ENCODE results near the gene SARS2. TPM values are rescaled to one million over a fixed set of nuclear protein-coding genes. Genes with fewer than 3 reads are reported as not detected.
A peak's percentile ranks its signal among the peaks of the same experiment; 100 is the strongest.

Gene SARS2
- total RNA-seq, 1 experiment from 2014 or later, result 20.8 TPM

DNA sequence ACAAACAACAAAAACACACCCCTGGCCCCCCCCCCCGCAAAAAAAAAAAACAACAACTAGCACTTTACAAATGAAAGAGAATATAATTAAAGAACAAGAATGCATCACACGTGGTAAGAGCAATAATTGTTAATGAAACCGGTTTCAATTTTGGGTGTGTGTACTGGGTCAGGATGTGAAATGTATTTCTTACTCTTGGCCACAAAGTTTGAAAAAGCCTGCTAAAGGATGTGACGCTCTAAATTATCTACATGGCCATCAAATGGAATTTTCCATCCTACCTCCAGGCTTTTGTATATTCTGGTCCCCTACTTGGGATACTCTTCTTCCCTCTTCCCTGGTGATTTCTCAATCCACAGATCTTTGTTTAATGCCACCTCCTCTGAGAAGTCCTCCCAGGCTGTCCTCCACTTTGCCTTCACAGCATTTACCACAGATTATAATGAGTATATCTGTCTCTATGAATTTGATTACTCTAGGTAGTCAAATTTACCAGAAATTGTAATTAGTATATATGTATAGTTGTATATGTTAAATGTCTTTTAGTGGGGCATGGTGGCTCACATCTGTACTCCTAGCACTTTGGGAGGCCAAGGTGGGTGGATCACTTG lies 2.1 kb downstream of the SARS2 start:
- Histone ChIP-seq H3K27me3 (no peaks in the 10 kb centered on the region), H3K9me3 (no peaks in the 10 kb centered on the region; the same call in 1 of the 2 replicates), H3K36me3 (peaks cover 63% of the 10 kb centered on the region), H3K4me3 (no peak overlapping the region)
- DNase-seq, result no peak

- DNase-seq, result no peak
- Histone ChIP-seq H3K36me3 (peaks cover 49% of the 10 kb centered on the region), H3K9me3 (no peaks in the 10 kb centered on the region), H3K4me3 (no peak overlapping the region), H3K27me3 (no peaks in the 10 kb centered on the region)
Measured at GRCh38 chr19:38924388-38924787, 6.2 kb downstream of the SARS2 start.

DNA sequence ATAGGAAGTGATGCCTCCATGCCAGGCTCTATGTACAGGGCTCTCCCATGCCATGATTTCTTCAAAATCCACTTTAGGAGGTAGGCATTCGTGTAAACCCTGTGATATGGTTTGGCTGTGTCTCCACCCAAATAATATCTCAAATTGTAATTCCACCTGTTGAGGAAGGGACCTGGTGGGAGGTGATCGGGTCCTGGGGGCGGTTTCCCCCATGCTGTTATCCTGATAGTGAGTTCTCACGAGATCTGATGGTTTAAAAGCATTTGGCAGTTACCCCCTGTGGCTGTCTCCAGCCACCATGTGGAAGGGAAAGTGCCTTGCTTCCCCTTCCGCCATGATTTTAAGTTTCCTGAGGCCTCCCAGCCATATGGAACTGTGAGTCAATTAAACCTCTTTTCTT lies 8.1 kb downstream of the SARS2 start:
- H3K9me3 ChIP-seq, result no peaks in the 10 kb centered on the region
- DNase-seq, result no peak
- H3K36me3 ChIP-seq, result peaks cover 36% of the 10 kb centered on the region
- H3K4me3 ChIP-seq, result no peak overlapping the region
- H3K27me3 ChIP-seq, result no peaks in the 10 kb centered on the region

- Histone ChIP-seq H3K27me3 (no peaks in the 10 kb centered on the region), H3K36me3 (peaks cover 36% of the 10 kb centered on the region), H3K9me3 (no peaks in the 10 kb centered on the region), H3K4me3 (no peak overlapping the region)
- DNase-seq, result no peak
Measured at GRCh38 chr19:38921420-38922274, 8.9 kb downstream of the SARS2 start.

DNA sequence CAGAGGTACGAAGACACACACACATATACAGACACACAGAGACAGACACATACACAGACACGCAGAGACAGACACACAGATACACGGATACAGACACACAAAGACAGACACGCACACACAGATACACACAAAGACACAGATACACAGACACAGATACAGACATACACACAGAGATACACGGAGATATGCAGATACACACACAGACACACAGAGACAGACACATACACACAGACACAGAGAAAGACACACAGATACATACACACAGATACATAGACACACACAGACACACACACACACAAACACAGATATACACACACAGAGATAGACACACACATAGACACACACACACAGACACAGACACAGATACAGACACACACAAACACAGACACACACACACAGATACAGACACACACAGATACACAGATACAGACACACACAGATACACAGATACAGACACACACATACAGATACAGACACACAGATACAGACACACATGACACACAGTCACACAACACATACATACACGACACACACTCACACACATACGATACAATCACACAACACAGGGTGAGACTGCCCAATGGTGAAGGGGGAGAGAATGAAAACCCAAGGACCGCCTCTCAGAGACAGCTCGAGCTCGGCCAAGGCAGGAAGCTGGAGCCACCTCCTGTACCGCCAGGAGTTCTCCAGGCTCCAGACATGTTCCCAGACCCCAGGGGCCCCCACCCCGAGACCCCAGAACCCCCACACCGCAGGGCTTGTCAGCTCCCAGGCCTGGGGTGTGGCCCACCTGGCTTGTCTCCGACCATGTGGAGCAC lies 9.8 kb downstream of the SARS2 start:
- DNase-seq, result no peak
- H3K9me3 ChIP-seq, result no peaks in the 10 kb centered on the region

GRCh38 chr19:38919837-38920601 lies 10.5 kb downstream of the SARS2 start:
- Histone ChIP-seq H3K36me3 (peaks cover 20% of the 10 kb centered on the region), H3K4me3 (no peak overlapping the region), H3K27me3 (no peaks in the 10 kb centered on the region), H3K9me3 (no peaks in the 10 kb centered on the region)
- no peak for DNase-seq

More for the DNA sequence above, 9.8 kb downstream of the SARS2 start:
- Histone ChIP-seq H3K27me3 (no peaks in the 10 kb centered on the region), H3K4me3 (no peak overlapping the region), H3K36me3 (peaks cover 28% of the 10 kb centered on the region)

DNA sequence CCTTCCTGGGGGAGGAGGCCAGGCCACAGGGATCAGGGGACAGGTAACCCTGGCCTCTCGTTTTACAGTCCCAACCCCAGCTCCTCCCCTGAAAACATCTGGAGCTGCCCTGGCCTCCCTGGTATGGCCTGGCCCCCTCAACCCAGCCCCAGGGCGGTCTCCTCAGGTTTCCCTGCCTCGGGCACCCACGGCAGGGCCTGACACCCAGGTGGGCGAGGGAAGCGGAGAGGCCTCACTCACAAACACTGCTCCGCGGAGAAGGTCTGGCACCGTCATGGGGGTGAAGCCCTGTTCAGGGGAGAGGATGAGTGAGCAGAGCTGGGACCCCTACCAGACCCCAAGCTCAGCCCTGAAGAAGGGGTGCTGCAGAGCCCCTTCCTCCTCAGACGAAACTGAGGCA lies 12.0 kb downstream of the SARS2 start:
- no peak overlapping the region for H3K4me3 ChIP-seq
- no peaks in the 10 kb centered on the region for H3K27me3 ChIP-seq
- no peaks in the 10 kb centered on the region for H3K9me3 ChIP-seq
- no peak for DNase-seq
- peaks cover 10% of the 10 kb centered on the region for H3K36me3 ChIP-seq

DNA sequence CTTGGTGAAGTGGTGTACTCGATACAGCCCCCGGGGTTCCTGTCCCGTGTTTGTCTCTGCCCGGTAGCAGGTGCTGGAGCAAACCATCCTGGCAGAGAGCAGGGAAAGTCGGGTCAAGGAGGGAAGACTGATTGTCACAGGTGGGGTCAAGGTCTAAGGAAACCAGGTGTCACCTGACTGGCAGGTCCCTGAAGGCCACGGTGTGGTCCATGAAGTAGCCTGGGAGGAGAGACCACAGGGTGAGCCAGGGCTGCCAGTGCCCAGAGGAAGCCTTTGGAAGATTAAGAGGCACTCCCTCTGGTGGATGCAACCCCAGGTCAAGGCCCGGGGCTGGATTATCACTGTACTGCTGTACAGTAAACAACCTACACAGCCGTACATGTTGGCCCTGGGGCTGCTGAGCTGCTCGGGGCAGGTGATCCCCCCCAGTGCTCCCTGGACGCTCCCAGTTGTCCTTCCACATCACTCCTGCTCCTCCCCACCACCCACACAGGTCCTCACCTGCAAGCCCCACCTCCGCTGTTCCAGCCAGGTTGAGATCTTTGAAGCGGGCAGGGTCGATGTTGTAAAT lies 12.6 kb downstream of the SARS2 start:
- no peak overlapping the region for H3K4me3 ChIP-seq
- H3K9me3 ChIP-seq, result no peaks in the 10 kb centered on the region
- no peaks in the 10 kb centered on the region for H3K27me3 ChIP-seq
- peak; percentile 22 for DNase-seq
- peaks cover 10% of the 10 kb centered on the region for H3K36me3 ChIP-seq

DNA sequence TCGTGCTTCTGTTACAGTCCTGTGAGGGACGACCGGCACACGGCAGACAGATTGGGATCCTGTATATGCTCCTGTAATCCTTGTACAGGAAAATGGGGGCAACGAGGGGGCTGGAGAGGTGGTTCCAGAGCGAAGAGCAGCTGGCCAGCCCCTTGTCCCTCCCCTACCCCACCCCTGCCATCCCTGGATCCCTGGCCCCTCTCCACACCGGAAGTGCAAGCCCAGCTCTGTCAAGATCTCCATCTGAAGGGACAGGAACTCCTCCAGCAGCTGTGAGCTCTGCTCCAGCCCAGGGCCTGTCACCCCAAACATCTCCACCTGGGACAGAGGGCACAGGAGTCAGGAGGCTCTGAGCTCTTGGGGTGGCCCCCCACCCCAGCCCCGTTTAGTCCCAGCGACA lies 13.0 kb downstream of the SARS2 start:
- no peak for DNase-seq
- peaks cover 9% of the 10 kb centered on the region for H3K36me3 ChIP-seq
- H3K27me3 ChIP-seq, result no peaks in the 10 kb centered on the region
- no peak overlapping the region for H3K4me3 ChIP-seq
- H3K9me3 ChIP-seq, result no peaks in the 10 kb centered on the region

GRCh38 chr19:38915329-38916321 lies 14.9 kb downstream of the SARS2 start:
- no peak for DNase-seq
- no peak overlapping the region for H3K4me3 ChIP-seq

GRCh38 chr19:38913958-38914357 lies 16.6 kb downstream of the SARS2 start:
- no peak for DNase-seq
- Histone ChIP-seq H3K9me3 (no peaks in the 10 kb centered on the region), H3K27me3 (no peaks in the 10 kb centered on the region), H3K4me3 (no peak overlapping the region), H3K36me3 (no peaks in the 10 kb centered on the region; the same call in 1 of the 2 replicates)

More at GRCh38 chr19:38915329-38916321, 14.9 kb downstream of the SARS2 start:
- H3K9me3 ChIP-seq, result no peaks in the 10 kb centered on the region
- no peaks in the 10 kb centered on the region for H3K27me3 ChIP-seq
- H3K36me3 ChIP-seq, result no peaks in the 10 kb centered on the region; the same call in 1 of the 2 replicates

DNA sequence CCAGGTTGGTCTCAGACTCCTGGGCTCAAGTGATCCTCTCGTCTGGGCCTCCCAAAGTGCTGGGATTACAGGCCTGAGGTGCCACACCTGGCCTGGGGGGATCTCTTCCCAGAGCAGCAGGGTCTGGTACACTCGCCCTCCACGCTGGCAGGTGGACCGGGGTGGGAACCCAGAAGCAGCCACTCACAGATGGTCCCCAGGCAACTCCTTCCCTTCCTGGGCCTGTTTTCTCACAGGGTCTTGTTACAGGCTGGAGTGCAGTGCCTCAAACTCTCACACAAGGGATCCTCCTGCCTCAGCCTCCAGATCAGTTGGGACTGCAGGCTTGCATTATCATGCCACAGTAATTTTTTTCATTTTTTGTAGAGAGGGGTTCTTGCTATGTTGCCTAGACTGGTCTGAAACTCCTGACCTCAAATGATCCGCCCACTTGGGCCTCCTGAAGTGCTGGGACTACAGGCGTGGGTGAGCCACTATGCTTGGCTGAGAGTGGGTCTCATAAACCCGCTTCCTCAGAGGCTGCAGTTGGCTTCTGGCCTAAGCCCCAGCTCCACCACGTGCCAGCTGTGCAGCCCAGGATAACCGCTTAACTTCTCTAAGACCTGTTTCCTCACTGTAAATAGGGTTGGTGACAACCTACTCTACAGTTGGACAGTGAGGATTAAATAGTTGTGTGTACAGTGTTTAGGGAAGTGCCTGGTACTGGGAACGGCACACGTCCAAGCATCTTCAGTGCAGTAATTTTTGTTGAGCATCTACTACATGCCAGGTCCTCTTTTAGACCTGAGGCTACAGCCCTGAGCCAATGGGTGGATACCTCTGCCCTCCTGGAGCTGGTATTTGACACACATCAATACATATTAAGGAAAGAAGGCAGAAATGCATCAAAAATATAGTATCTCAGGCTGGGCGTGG lies 17.7 kb downstream of the SARS2 start:
- H3K4me3 ChIP-seq, result no peak overlapping the region
- no peaks in the 10 kb centered on the region for H3K27me3 ChIP-seq
- no peaks in the 10 kb centered on the region; the same call in 1 of the 2 replicates for H3K36me3 ChIP-seq
- H3K9me3 ChIP-seq, result no peaks in the 10 kb centered on the region
- DNase-seq, result peak; percentile 40

GRCh38 chr19:38911388-38912001 lies 19.1 kb downstream of the SARS2 start:
- peaks cover 11% of the 10 kb centered on the region for H3K36me3 ChIP-seq
- H3K4me3 ChIP-seq, result no peak overlapping the region
- H3K27me3 ChIP-seq, result no peaks in the 10 kb centered on the region
- H3K9me3 ChIP-seq, result no peaks in the 10 kb centered on the region
- DNase-seq, result no peak

DNA sequence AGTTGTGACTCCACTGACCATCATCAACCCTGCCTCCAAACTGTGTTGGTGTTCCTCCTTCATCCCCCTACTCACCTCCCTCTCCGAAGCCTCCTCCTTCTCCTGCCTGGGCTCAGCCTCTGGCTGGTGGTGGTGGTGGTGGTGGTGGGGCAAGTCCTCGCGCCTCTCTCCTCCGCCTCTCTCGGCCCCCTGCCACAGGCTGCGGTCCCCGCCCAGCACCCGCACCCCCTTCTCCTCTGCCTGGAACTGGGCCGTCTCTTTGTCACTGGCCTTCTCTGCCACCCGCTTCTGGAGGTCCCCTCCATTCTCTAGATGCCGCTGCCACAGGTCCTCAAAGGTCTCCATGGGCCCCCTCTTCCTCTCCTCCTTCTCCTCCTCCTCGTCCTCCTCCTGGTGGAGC lies 20.1 kb downstream of the SARS2 start:
- Histone ChIP-seq H3K36me3 (peaks cover 11% of the 10 kb centered on the region), H3K27me3 (no peaks in the 10 kb centered on the region), H3K4me3 (no peak overlapping the region), H3K9me3 (no peaks in the 10 kb centered on the region)
- DNase-seq, result no peak
